Ishikawa (cell line): ENCODE results near the gene RALGPS2.

Experiments used
- CEBPB ChIP-seq: IDR thresholded peaks from 2 replicates; pipeline ENCODE4 v1.6.1; 2012
- CREB1 ChIP-seq: IDR thresholded peaks from 2 replicates; pipeline ENCODE4 v1.6.1; 2012; ENCODE audit warnings: low read depth
- EP300 ChIP-seq: IDR thresholded peaks from 2 replicates; pipeline ENCODE4 v1.6.1; 2012; ENCODE audit warnings: borderline replicate concordance
- NFIC ChIP-seq: IDR thresholded peaks from 2 replicates; pipeline ENCODE4 v1.6.1; 2012
- RAD21 ChIP-seq: IDR thresholded peaks from 2 replicates; pipeline ENCODE4 v1.6.1; 2012; ENCODE audit warnings: low read depth
- TAF1 ChIP-seq: IDR thresholded peaks from 2 replicates; pipeline ENCODE4 v1.6.1; 2012; ENCODE audit warnings: low read depth, mild to moderate bottlenecking
- TF ChIP-seq, protein P1 (sequence below): IDR thresholded peaks from 2 replicates; pipeline ENCODE4 v1.6.1; 2012
- TF ChIP-seq, protein P2 (sequence below): IDR thresholded peaks from 2 replicates; pipeline ENCODE4 v1.6.1; 2012; ENCODE audit warnings: low read depth, mild to moderate bottlenecking

DNA sequence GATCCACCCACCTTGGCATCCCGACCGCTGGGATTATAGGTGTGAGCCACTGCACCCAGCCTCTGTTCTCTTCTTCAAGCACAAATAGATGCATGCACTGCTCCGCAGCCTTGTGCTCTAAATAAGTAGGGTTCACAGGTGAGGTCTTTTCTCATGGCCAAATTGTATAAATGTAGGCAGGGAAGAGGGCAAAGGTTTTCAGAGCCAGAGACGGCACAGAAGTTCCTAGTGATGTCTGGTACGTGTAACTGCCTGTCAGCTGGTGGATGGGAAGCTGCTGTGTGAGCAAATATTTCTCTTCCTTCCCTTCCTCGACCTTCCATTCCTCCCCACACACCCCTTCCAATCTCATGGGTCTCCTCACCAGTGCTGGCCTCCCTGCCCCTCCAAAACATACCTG is 229.9 kb downstream of the RALGPS2 start:
- TF ChIP-seq CEBPB (no peak), EP300 (no peak), TAF1 (no peak), CREB1 (no peak), NFIC (no peak), RAD21 (no peak)
- TF ChIP-seq, protein P1, sequence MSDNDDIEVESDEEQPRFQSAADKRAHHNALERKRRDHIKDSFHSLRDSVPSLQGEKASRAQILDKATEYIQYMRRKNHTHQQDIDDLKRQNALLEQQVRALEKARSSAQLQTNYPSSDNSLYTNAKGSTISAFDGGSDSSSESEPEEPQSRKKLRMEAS: no peak
- TF ChIP-seq, protein P2, sequence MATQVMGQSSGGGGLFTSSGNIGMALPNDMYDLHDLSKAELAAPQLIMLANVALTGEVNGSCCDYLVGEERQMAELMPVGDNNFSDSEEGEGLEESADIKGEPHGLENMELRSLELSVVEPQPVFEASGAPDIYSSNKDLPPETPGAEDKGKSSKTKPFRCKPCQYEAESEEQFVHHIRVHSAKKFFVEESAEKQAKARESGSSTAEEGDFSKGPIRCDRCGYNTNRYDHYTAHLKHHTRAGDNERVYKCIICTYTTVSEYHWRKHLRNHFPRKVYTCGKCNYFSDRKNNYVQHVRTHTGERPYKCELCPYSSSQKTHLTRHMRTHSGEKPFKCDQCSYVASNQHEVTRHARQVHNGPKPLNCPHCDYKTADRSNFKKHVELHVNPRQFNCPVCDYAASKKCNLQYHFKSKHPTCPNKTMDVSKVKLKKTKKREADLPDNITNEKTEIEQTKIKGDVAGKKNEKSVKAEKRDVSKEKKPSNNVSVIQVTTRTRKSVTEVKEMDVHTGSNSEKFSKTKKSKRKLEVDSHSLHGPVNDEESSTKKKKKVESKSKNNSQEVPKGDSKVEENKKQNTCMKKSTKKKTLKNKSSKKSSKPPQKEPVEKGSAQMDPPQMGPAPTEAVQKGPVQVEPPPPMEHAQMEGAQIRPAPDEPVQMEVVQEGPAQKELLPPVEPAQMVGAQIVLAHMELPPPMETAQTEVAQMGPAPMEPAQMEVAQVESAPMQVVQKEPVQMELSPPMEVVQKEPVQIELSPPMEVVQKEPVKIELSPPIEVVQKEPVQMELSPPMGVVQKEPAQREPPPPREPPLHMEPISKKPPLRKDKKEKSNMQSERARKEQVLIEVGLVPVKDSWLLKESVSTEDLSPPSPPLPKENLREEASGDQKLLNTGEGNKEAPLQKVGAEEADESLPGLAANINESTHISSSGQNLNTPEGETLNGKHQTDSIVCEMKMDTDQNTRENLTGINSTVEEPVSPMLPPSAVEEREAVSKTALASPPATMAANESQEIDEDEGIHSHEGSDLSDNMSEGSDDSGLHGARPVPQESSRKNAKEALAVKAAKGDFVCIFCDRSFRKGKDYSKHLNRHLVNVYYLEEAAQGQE: no peak
